ENCODE measurements around the gene PCDHB12.
"Not testable (repeated sequence)": the region's sequence is repeated elsewhere in the genome, so short reads cannot be mapped to it uniquely, and the experiment has no call there.

The PCDHB12 gene

DNA sequence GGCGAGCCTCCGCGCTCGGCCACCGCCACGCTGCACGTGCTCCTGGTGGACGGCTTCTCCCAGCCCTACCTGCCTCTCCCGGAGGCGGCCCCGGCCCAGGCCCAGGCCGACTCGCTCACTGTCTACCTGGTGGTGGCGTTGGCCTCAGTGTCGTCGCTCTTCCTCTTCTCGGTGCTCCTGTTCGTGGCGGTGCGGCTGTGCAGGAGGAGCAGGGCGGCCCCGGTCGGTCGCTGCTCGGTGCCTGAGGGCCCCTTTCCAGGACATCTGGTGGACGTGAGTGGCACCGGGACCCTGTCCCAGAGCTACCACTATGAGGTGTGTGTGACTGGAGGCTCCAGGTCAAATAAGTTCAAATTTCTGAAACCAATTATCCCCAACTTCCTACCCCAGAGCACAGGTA is 2.3 kb downstream of the PCDHB12 start:
- not testable (repeated sequence) for DNase-seq

DNA sequence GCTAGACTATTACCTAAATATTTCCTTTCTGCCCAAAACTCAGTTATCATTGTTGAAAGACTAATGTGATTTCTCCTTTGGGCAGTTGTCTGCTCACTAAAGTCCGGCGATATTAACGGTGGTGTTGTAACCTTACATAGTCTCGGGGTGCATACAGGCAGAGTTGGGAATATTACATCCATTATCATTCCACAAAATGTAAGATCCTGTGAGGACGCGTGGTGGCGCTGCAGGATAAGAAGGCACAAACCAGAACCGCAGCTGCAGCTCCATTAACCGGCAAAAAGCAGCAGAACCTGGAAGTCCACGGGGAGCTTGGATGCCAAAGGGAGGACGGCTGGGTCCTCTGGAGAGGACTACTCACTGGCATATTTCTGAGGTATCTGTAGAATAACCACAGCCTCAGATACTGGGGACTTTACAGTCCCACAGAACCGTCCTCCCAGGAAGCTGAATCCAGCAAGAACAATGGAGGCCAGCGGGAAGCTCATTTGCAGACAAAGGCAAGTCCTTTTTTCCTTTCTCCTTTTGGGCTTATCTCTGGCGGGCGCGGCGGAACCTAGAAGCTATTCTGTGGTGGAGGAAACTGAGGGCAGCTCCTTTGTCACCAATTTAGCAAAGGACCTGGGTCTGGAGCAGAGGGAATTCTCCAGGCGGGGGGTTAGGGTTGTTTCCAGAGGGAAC is 5.3 kb downstream of the PCDHB12 start, which contains the start of gene PCDHB13:
TSS of gene PCDHB13 (plus strand) at position 264 of the 684 bp plus-strand sequence. CDS start at position 469, 205 bp downstream.
- peak; percentile 50 for DNase-seq

DNA sequence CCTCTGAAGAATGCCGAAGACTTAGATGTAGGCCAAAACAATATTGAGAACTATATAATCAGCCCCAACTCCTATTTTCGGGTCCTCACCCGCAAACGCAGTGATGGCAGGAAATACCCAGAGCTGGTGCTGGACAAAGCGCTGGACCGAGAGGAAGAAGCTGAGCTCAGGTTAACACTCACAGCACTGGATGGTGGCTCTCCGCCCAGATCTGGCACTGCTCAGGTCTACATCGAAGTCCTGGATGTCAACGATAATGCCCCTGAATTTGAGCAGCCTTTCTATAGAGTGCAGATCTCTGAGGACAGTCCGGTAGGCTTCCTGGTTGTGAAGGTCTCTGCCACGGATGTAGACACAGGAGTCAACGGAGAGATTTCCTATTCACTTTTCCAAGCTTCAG is 6.1 kb downstream of the PCDHB12 start:
- DNase-seq: not testable (repeated sequence)

DNA sequence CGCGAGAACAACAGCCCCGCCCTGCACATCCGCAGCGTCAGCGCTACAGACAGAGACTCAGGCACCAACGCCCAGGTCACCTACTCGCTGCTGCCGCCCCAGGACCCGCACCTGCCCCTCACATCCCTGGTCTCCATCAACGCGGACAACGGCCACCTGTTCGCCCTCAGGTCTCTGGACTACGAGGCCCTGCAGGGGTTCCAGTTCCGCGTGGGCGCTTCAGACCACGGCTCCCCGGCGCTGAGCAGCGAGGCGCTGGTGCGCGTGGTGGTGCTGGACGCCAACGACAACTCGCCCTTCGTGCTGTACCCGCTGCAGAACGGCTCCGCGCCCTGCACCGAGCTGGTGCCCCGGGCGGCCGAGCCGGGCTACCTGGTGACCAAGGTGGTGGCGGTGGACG is 7.0 kb downstream of the PCDHB12 start:
- not testable (repeated sequence) for DNase-seq

DNA sequence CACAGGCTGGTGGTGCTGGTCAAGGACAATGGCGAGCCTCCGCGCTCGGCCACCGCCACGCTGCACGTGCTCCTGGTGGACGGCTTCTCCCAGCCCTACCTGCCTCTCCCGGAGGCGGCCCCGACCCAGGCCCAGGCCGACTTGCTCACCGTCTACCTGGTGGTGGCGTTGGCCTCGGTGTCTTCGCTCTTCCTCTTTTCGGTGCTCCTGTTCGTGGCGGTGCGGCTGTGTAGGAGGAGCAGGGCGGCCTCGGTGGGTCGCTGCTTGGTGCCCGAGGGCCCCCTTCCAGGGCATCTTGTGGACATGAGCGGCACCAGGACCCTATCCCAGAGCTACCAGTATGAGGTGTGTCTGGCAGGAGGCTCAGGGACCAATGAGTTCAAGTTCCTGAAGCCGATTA is 7.5 kb downstream of the PCDHB12 start:
- DNase-seq: not testable (repeated sequence)

DNA sequence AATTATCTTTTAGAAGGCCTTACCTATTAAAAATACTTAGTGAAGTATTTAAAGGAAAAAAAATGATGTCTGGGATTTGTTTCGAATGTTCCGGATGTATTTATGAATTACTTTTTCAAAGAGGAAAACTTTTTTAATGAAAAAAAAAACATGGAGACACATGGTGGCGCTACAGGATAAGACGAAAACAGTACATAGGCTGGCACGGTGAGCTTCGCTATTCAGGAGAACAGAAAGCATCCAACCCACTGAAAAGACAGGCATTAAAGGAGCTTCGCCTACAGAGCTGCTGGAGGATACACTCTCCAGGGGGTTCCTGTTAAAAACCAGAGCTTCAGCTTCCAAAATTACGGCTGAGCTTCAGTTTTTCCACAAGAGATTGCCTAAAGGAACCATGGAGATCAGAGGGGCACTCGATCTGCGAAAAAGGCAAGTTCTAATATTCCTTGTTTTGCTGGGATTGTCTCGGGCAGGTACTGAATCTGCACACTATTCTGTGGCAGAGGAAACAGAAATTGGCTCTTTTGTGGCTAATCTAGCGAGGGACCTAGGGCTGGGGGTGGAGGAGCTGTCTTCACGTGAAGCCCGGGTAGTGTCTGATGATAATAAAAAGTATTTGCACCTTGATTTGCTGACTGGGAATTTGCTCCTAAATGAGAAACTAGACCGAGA is 14.7 kb downstream of the PCDHB12 start, which contains the start of gene PCDHB14:
TSS of gene PCDHB14 (plus strand) at position 232 of the 672 bp plus-strand sequence. CDS start at position 395, 163 bp downstream.
- DNase-seq: no peak

DNA sequence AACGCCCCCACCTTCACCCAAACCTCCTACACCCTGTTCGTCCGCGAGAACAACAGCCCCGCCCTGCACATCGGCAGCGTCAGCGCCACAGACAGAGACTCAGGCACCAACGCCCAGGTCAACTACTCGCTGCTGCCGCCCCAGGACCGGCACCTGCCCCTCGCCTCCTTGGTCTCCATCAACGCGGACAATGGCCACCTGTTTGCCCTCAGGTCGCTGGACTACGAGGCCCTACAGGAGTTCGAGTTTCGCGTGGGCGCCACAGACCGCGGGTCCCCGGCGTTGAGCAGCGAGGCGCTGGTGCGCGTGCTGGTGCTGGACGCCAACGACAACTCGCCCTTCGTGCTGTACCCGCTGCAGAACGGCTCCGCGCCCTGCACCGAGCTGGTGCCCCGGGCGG is 16.3 kb downstream of the PCDHB12 start:
- DNase-seq: not testable (repeated sequence)

DNA sequence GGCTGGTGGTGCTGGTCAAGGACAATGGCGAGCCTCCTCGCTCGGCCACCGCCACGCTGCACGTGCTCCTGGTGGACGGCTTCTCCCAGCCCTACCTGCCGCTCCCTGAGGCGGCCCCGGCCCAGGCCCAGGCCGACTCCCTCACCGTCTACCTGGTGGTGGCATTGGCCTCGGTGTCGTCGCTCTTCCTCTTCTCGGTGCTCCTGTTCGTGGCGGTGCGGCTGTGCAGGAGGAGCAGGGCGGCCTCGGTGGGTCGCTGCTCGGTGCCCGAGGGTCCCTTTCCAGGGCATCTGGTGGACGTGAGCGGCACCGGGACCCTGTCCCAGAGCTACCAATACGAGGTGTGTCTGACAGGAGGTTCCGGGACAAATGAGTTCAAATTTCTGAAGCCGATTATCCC is 16.9 kb downstream of the PCDHB12 start:
- not testable (repeated sequence) for DNase-seq

DNA sequence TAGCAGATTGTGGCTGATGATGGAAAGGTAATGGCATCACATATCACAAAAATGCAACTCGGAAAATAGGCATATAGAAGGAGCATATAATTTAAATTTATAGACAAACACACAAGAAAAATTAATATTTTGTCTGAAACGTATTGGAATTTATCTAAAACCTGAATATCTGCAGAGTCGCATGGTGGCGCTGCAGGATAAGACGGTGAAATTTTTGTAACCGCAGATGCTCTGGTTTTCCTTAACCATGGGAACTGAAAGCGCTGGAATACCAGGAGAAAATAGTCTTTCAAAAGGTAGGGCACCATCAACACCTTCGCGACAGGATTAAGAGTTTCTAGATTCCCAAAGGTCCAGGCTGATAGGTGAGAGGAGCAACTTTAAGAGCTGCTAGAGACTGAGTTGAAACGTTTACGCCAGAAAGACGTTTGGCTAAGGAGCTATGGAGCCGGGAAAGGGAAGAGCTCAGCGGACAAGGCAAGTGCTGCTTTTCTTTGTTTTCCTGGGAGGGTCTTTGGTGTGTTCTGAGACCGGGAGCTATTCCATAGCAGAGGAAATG is 25.7 kb downstream of the PCDHB12 start:
- no peak for DNase-seq

DNA sequence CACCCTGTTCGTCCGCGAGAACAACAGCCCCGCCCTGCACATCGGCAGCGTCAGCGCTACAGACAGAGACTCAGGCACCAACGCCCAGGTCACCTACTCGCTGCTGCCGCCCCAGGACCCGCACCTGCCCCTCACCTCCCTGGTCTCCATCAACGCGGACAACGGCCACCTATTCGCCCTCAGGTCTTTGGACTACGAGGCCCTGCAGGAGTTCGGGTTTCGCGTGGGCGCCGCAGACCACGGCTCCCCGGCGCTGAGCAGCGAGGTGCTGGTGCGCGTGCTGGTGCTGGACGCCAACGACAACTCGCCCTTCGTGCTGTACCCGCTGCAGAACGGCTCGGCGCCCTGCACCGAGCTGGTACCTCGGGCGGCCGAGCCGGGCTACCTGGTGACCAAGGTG is 27.4 kb downstream of the PCDHB12 start:
- not testable (repeated sequence) for DNase-seq

DNA sequence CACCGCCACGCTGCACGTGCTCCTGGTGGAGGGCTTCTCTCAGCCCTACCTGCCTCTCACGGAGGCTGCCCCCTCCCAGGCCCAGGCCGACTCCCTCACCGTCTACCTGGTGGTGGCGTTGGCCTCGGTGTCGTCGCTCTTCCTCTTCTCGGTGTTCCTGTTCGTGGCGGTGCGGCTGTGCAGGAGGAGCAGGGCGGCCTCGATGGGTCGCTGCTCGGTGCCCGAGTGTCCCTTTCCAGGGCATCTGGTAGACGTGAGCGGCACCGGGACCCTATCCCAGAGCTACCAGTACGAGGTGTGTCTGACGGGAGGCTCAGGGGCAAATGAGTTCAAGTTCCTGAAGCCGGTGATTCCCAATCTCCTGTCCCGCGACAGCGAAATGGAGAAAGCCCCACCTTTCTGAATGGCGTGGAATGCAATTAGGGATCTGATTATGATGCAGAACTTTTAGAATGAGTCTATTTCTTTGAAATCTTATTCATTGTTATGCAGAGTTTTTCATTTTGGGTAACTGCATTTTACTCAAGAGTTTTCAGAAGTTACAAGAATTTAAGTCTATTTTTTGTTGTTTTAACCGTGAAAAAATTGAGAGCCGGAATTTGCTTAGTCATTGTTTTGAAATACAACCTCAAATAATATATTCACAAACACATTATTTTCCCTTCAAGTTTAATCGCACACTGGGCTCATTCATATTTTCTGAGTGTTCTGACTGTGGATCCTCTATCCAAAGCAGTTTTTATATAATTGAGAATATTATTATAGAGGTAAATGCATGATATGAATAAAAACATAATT is 28.2 kb downstream of the PCDHB12 start:
- no peak for DNase-seq

DNA sequence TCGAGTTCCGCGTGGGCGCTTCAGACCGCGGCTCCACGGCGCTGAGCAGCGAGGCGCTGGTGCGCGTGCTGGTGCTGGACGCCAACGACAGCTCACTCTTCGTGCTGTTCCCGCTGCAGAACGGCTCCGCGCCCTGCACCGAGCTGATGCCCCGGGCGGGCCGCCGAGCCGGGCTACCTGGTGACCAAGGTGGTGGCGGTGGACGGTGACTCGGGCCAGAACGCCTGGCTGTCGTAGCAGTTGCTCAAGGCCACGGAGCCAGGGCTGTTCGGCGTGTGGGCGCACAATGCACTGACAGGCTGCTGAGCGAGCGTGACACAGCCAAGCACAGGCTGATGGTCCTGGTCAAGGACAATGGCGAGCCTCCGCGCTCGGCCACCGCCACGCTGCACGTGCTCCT is 33.0 kb downstream of the PCDHB12 start:
- no peak for DNase-seq

DNA sequence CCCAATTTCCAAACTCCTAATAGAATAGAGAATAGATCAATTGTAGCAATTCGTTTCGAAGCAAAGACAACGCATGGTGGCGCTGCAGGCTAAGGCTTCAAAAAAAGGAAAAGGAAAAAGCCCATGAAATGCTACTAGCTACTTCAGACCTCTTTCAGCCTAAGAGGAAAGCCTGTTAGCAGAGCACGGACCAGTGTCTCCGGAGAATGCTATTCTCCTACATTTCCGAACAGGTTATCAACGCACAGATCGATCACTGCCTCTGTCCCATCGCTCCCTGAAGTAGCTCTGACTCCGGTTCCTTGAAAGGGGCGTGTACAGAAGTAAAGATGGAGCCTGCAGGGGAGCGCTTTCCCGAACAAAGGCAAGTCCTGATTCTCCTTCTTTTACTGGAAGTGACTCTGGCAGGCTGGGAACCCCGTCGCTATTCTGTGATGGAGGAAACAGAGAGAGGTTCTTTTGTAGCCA is 36.8 kb downstream of the PCDHB12 start, which contains the start of gene PCDHB15:
TSS of gene PCDHB15 (plus strand) at position 146 of the 468 bp plus-strand sequence. CDS start at position 330, 184 bp downstream.
- no peak for DNase-seq

DNA sequence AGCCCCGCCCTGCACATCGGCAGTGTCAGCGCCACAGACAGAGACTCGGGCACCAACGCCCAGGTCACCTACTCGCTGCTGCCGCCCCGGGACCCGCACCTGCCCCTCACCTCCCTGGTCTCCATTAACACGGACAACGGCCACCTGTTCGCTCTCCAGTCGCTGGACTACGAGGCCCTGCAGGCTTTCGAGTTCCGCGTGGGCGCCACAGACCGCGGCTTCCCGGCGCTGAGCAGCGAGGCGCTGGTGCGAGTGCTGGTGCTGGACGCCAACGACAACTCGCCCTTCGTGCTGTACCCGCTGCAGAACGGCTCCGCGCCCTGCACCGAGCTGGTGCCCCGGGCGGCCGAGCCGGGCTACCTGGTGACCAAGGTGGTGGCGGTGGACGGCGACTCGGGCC is 38.5 kb downstream of the PCDHB12 start:
- DNase-seq: not testable (repeated sequence)

DNA sequence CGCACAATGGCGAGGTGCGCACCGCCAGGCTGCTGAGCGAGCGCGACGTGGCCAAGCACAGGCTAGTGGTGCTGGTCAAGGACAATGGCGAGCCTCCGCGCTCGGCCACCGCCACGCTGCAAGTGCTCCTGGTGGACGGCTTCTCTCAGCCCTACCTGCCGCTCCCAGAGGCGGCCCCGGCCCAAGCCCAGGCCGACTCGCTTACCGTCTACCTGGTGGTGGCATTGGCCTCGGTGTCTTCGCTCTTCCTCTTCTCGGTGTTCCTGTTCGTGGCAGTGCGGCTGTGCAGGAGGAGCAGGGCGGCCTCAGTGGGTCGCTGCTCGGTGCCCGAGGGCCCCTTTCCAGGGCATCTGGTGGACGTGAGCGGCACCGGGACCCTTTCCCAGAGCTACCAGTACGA is 38.9 kb downstream of the PCDHB12 start:
- DNase-seq: not testable (repeated sequence)

DNA sequence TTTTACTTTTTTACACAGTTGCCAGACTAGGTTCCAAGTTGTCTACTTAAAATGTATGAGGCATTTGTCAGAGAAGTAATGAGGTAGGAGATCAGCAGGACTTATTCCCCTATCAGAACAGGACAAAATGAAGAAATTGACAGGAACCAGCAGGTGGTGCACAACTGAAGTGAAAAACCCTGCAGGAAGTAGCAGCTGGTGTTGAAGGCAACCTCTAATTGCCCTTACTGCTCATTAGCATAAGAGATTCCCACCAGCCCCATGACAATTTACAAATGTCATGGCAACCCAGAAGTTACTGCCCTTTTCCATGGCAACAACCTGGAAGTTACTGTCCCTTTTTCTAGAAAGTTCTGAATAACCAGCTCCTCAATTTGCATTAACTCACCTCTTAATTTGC is 42.1 kb downstream of the PCDHB12 start:
- no peak for DNase-seq

DNA sequence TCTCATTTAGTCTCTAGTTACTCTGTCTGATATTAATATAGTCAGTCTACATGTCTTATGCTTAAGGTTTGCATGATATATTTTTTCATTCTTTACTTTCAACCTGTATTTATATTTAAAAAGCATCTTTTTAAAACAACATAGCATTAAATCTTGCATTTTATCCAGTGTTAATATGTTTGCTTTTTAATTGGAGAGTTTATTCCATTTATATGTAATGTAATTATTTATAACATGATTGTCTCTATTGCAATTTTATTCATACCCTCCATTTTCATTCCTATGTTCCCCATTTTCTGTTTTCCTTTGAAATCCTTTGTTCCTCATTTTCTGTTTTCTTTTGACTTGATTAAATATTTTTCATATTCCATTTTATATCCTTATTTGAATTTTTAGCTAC is 49.9 kb downstream of the PCDHB12 start:
- no peak for DNase-seq

DNA sequence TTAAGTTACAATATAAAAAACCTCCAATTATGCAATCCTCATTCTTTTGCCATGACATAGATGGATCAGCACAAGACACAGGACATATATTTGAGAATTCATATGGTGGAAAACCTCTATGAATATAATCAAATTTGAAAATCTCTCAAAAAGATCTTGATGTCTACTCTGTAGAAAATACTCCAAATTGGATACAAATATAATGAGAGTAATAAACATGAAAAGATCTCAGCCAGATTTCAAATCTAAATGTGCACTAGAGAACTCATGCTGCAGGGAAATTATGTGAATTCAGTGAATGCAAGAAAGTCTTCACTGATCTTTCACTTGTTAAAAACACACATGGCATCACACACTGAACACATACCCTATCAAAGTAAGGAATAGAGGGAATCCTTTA is 50.4 kb downstream of the PCDHB12 start:
- no peak for DNase-seq

DNA sequence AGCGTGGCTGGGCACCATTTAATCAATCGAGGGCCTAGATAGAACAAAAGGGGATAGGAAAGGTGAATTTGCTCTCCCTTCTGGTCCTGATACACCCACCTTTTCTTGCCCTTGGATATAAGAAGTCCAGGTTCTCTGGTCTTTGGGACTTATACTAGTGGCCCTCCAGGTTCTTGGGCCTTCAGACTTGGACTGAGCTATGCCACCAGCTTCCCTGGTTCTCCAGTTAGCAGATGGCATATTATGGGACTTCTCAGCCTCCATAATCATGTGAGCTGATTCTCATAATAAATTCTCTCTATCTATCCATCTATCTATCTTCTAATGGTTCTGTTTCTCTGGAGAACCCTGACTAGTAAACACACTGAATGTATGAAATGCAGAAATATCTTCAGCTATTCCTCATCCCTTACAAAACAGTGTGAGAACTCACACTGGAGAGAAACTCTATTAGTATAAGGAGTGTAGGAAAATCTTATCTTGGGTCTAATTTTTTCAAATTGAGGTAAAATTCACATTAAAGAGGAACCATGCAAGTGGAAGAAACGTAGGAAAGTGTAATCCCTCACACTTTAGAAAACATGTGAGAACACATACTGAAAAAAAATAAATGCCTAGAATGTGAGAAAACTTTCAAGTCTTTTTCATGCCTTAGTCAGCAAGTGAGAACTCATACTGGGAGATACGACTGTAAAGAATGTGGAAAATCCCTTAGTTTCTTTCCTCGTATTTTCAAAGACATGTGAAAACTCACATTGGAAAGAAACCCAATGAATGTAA is 52.1 kb downstream of the PCDHB12 start:
- DNase-seq: no peak

DNA sequence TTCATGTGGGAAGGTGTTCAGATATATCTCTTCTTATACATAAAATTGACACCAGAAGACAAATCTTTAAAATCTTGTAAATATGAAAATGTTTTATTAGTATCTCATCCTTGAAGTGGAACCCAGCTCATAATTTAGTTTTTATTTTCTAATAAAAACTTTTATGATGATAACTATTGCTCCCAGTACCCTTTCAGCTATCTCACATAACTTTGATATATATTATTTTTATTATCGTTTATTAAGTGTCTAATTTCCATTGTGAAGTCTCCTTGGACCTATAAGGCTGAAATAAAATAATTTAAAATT is 52.7 kb downstream of the PCDHB12 start:
- no peak for DNase-seq
